NCI-H1436 treated with DMSO at 0.1 percent for 48 hours (cell line): ENCODE measurements around the gene DUS1L.

Source experiments
- DNase-seq: peaks from one replicate; lab custom pipeline; 2025; lab: John Stamatoyannopoulos, UW

Gene DUS1L

DNA sequence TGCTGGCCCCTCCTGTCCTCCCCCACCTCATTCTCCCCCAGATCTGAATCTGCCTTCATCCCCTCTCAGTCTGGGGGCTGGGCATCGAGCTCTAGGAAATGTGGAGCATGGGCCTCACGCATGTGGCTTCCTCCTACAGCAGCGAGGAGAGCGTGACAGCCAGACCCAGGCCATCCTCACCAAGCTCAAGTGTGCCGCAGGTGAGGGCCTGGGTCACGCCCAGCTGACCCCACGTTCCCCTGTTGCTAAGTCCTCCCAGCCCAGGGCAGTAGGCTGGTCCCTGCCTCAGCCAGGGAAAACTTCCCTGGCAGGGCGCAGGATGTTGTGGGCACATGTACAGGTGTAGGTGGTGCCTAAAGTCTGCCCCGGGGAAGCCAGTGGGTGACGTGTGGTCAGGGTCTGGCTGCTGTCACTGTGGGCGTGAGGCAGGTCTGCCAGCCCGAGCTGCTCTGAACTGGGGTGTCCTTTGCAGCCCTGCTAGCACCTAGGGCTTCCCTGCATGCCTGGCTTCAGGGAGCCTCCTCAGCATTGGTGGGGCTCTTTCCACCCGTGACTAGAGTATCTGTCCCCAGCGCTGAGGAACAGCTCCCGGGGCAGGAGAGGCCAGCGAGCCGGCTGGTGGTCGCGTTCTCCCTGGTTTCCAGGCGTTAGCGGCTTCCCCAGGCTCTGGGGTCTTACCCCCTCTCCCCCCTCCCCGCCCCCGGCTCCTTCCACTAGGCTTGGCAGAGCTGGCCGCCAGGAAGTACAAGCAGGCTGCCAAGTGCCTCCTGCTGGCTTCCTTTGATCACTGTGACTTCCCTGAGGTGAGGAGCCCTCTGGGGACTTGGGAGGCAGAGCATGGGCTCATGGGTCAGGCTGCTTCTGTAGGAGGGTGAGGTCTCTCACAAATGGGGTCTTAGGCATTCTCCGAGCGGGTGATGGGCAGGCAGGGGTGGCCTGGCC lies 10.3 kb downstream of the DUS1L start:
- no peak for DNase-seq

DNA sequence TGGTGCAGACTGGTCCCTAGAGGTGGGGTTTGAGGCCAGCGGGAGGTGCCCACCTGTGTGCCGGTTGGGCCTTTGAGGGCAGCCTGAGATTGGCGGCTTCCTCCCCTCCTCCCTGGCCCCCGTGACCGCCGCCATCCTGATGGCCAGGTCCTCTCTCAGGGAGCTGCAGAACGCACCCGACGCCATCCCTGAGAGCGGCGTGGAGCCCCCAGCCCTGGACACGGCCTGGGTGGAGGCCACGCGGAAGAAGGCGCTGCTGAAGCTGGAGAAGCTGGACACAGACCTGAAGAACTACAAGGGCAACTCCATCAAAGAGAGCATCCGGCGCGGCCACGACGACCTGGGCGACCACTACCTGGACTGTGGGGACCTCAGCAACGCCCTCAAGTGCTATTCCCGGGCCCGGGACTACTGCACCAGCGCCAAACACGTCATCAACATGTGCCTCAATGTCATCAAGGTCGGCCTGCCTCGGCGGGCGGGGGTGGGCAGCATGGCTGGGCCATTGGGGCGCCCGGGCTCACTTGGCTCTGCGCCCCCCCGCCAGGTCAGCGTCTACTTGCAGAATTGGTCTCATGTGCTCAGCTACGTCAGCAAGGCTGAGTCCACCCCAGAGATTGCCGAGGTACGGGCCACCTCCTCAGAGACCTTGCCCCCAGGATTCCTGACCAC lies 11.1 kb downstream of the DUS1L start:
- no peak for DNase-seq

- no peak for DNase-seq
Observed at GRCh38 chr17:82053556-82054263, 11.9 kb downstream of the DUS1L start.

- DNase-seq, result no peak
Observed at GRCh38 chr17:82053130-82053529, 12.5 kb downstream of the DUS1L start.

- DNase-seq, result no peak
Observed at GRCh38 chr17:82052638-82053059, 13.0 kb downstream of the DUS1L start.

GRCh38 chr17:82051776-82052637 lies 13.6 kb downstream of the DUS1L start, which contains the start of the genes GPS1 and RFNG:
Gene GPS1 (plus strand): TSS chr17:82051898. CDS start chr17:82051932, 34 bp downstream.
Gene RFNG (minus strand): TSS chr17:82051811. CDS start chr17:82051766, 45 bp downstream.
- DNase-seq, result no peak

DNA sequence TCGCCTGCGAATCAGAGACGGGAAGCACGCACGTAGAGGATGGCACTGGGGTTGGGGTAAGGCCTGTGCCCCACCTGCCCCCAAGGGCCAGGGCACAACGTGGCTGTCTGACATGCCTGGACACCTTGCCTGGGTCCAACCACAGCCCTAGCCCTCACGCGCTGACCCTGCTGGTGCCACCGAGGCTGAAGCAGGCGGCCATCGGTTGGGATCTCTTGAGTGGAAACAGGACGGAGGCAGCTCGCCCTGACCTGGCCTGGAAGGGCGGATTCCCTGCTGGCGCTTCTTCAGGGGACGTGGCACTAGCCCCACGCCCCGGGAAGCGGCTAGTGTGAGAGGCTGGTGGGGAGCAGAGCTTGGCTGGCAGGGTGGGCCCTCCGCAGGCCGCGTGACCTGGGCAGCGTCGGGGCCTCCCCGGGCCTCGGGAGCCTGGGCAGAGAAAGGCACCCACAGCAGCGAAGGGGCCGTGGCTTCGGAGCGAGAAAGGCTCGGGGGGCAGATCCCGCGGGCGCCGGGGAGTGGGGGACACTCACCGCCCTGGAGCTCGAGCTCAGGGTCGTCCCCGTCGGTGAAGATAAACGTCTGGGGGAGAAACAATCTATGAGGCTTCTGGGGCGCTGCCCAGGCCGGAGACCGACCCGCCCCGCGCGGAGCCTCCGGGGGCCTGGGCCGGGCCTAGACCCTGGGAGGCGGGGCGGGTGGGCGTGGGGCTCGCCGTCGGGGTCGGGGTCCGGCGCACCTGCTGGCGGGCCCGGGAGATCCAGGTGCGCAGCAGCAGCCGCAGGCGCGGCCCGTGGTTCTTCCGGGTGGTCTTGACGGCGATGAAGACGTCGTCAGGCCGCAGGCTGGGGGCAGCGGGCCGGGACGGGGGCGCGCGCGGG lies 14.6 kb downstream of the DUS1L start:
- DNase-seq, result no peak

GRCh38 chr17:82050152-82050760 lies 15.3 kb downstream of the DUS1L start:
- no peak for DNase-seq

DNA sequence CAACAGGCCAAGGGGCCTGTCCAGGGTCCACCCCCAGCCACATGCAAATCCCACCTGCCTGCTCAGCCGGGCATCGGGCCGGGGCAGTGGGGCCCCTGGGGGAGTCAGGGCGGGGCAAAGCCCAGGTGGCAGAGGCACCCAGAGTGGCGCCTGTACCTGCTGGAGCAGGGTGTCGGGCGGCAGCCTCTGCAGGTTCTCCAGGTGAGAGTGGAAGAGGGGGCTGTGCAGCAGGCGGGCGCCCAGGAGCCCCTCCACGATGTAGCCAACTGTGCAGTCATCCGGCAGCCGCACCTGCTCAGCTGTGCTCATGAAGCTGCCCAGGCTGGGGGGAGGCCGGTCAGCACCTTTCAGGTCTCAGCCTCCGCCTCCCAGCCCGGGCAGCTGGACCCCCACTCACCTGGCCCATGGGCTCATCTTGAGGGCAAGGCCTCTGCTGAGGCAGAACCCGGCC lies 16.1 kb downstream of the DUS1L start:
- no peak for DNase-seq

GRCh38 chr17:82049106-82049505 lies 16.5 kb downstream of the DUS1L start:
- DNase-seq, result no peak

DNA sequence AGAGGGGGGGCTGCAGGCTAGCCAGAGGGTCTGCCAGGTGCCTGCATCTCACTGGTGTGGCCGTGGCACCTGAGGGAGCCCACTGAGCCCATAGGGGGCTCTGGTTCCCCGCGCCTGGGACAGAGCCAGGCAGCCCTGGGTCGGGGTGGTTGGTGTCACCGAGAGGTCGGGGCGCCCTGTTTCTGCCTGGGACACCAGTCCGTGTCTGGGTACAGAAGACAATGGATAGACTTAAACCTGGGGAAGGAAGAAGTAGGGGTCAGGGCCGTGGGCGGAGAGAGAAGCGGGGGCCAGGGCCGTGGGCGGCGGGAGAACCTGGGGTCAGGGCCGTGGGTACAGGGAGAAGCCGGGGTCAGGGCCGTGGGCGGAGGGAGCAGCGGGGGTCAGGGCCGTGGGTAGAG lies 17.0 kb downstream of the DUS1L start:
- no peak for DNase-seq

DNA sequence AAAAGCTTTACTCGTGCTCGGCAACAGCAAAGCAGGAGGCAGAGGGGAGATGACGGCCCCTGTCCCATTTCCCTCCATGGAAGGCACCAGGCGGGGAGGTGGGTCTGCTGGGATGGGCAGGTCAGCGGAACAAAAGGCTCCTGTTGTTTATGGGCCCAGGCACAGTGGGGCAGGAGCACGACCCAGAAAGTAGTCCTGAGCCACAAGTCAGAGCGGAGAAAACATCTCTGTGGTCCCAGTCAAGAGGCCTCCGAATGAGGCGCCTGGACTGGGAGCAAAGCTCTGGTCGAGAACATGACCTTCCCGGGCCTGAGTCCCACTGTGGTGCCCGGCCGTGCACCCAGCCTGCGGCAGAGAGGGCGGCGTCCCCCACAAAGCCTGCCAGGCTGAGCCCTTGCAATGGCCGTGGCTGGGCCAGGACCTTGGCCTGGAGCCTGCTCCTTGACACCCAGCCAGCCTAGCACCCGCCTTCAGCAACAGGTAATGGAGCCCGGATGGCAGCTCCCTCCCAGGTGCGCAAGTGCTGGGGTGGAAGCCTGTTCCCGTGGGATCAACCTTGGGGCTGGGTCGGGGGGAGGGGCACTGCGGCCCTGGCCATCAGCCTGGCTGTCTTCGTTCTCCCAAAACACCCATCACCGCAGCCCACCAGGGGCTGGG lies 17.6 kb downstream of the DUS1L start:
- no peak for DNase-seq

GRCh38 chr17:82047379-82047778 lies 18.2 kb downstream of the DUS1L start:
- no peak for DNase-seq

DNA sequence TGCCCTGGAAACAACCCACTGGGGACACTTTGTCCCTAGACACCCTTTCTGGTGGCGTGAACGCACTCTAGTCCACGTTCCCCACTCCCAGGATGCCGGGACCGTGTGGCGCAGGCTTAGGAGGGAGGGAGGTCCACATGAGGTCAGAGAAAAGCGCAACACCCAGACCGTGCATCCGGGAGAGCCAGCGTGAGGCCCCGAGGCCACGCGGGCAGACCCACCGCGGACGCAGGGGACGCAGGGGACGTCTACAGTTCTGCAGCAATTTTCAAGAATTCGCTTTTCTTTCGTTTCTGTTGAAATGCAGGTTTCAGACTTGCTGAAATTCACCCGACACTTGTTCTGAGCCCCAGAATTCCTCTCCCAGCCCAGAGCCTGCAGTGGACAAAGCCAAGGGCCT lies 18.7 kb downstream of the DUS1L start:
- DNase-seq, result no peak

DNA sequence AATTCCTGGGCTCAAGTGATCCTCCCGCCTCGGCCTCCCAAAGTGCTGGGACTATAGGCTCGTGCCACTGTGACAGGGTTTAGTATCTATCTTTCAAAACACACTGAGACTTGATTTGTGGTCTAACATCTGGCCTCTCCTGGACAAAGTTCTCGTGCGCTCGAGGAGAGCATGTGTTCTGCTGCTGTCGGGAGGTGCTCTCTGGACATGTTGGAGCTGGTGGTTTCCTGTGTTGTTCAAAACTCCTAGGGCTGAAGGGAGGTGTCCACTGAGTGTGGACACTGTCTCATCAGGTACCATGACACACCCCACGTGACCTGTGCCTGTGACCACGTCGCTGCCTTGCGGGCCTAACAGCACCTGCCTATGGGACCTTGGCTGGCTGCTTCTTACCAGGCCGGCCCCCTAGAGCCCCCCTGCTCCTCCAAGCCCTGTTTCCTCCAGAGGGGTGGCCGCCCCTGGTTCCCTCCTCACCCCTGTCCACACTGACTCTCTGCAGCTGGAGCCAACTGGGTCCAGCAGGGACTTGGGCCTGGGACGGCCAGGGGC lies 19.6 kb downstream of the DUS1L start:
- no peak for DNase-seq

- DNase-seq, result no peak
Observed at GRCh38 chr17:82043507-82043906, 22.1 kb downstream of the DUS1L start.

DNA sequence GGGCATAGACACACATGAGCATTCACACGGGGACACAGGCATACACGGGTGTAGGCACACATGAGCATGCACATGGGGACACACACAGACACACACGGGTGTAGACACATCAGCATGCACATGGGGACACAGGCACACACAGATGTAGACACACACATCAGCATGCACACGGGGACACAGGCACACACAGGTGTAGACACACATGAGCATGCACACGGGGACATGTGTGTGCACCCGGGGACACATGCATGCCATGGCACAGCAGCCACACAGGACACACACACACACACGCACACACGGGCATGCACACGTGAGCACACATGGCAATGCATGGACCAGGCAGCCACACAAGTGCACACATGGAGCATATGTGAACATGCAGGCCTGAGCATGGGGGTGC lies 23.0 kb downstream of the DUS1L start:
- DNase-seq, result no peak

GRCh38 chr17:82041144-82041814 lies 24.3 kb downstream of the DUS1L start:
- no peak for DNase-seq
